ENCODE results near the gene ATXN7L1. TPM values are rescaled to one million over a fixed set of nuclear protein-coding genes. Genes with fewer than 3 reads are reported as not detected.

The ATXN7L1 gene
- total RNA-seq, 1 donor from 2014 or later = 16.0 TPM

DNA sequence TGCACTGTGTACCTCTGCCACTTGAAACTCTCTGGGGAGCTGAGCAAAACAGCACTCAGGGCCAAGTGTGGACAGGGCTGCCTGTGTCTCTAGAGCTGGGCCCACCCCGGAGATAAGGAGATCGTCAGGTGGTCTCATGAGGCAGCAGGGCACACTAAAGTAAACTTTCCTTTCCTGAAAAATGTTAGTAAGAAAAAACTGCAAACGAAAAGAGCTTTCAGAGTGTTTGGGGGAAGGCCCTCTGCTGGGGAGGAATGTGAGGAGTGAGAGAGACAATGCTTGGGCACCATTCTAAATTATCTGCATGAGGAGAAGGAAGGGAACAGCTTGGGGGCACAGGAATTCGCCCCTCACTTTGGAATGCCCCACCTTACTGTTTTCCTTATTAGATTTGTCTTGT is 127.7 kb downstream of the ATXN7L1 start:
- Mint-ChIP-seq H3K4me3 (no peak overlapping the region), H3K4me1 (ENCODE audit: unreplicated experiment) (peaks cover 5% of the 10 kb centered on the region)

DNA sequence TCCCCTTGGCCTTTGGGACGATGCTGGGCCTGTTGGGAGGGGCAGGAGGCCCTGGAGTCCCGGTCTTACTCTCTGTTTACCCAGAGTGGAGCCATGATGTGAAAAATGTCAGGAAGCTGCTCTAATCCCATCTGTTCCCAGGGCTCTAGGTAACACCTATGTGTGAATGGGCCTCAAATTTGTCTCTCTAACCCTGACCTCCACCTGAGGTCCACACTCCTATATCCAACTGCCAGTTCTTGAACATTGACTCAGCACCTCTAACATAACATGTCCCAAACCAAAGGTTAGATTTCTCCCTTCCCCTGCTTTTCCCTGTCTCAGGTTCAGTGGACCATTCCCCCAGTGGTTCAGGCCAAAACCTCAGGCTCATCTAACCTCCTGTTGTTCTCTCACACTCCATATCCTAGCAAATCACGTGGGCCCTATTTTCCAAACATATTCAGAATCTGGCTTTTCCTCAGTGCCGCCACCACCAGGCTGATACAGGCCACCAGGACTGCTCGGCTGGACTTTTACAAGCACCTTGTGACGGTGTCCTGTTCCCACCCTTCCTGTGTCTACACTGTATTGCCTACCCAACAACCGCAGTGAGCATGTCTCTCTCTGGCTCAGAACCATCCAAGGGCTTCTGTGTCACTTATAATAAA is 130.6 kb downstream of the ATXN7L1 start:
- Mint-ChIP-seq H3K4me1 (ENCODE audit: unreplicated experiment) (peaks cover 5% of the 10 kb centered on the region), H3K9me3 (no peaks in the 10 kb centered on the region), H3K27ac (no peak overlapping the region), H3K4me3 (no peak overlapping the region), H3K27me3 (no peaks in the 10 kb centered on the region), H3K36me3 (peaks cover 16% of the 10 kb centered on the region)
- TF ChIP-seq, protein P1, sequence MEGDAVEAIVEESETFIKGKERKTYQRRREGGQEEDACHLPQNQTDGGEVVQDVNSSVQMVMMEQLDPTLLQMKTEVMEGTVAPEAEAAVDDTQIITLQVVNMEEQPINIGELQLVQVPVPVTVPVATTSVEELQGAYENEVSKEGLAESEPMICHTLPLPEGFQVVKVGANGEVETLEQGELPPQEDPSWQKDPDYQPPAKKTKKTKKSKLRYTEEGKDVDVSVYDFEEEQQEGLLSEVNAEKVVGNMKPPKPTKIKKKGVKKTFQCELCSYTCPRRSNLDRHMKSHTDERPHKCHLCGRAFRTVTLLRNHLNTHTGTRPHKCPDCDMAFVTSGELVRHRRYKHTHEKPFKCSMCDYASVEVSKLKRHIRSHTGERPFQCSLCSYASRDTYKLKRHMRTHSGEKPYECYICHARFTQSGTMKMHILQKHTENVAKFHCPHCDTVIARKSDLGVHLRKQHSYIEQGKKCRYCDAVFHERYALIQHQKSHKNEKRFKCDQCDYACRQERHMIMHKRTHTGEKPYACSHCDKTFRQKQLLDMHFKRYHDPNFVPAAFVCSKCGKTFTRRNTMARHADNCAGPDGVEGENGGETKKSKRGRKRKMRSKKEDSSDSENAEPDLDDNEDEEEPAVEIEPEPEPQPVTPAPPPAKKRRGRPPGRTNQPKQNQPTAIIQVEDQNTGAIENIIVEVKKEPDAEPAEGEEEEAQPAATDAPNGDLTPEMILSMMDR (conservative IDR thresholded peaks at IDR 0.05) = no peak
- DNase-seq (ENCODE audit: extremely low spot score, unreplicated experiment) = no peak

More for the DNA sequence above, 127.7 kb downstream of the ATXN7L1 start:
- TF ChIP-seq, protein P1 (conservative IDR thresholded peaks at IDR 0.05) = no peak
- Mint-ChIP-seq H3K27me3 (no peaks in the 10 kb centered on the region), H3K36me3 (peaks cover 14% of the 10 kb centered on the region), H3K9me3 (no peaks in the 10 kb centered on the region), H3K27ac (no peak overlapping the region)
- DNase-seq (ENCODE audit: extremely low spot score, unreplicated experiment) = no peak

DNA sequence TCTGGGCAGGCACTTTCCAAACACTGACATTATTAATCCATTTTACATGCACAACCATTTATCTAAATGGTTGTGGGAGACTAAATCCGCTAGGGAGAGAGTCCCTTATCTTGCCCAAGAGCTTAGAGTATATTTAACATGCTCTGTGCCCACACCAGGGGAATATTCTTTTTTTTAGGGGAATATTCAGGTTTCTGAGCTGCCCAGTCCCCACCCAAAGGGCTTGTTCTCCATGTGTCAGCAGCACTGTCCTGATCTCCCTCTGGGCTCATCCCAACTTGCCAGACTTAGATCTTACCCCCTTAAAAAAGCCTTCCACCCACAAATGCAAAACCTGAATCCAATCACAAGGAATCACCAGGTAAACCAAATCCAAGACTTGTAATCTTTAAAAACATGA is 132.1 kb downstream of the ATXN7L1 start:
- Mint-ChIP-seq H3K9me3 (no peaks in the 10 kb centered on the region), H3K36me3 (peaks cover 13% of the 10 kb centered on the region), H3K27me3 (no peaks in the 10 kb centered on the region), H3K4me3 (no peak overlapping the region), H3K4me1 (ENCODE audit: unreplicated experiment) (peaks cover 5% of the 10 kb centered on the region), H3K27ac (no peak overlapping the region)
- no peak for DNase-seq (ENCODE audit: extremely low spot score, unreplicated experiment)
- TF ChIP-seq, protein P1 (conservative IDR thresholded peaks at IDR 0.05) = no peak

DNA sequence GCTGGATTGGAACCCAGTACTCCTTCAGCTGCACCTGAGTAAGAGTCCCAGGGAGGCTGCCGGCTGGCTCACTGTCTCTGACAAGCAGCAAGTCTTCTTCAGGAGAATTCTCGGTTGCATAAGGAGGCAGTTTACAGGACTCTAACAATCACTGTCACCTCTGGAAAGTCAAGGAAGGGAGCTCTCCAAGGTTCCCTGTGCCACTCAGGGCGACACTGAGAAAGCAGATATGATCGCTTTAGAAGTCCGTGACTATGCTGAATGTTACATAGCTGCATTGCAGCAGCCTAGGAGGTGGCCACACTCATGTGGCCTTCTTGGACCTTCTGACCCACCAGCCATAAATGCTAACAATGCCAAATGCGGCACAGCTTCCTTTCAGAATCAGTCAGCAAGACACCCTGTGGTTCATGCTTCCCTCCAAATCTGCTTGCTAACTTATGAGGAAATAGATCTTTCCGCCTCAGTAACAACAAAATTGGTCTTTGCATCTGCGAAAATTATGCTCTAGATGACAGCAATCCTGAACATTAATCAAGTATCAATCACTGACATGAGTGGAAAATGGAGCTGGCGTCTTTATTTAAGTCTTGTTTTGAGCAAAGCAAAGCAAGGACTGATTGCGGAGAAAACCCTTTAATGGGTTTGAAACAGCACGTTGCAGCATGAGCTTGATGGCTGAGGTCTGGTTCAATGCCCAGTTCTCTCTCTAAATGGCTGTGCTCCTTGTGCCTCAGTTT is 132.9 kb downstream of the ATXN7L1 start:
- no peak for DNase-seq (ENCODE audit: extremely low spot score, unreplicated experiment)
- H3K4me3 Mint-ChIP-seq = no peak overlapping the region
- no peaks in the 10 kb centered on the region for H3K4me1 Mint-ChIP-seq (ENCODE audit: unreplicated experiment)
- H3K9me3 Mint-ChIP-seq = no peaks in the 10 kb centered on the region
- TF ChIP-seq, protein P1 (conservative IDR thresholded peaks at IDR 0.05) = no peak
- peaks cover 8% of the 10 kb centered on the region for H3K36me3 Mint-ChIP-seq
- no peaks in the 10 kb centered on the region for H3K27me3 Mint-ChIP-seq
- no peak overlapping the region for H3K27ac Mint-ChIP-seq

DNA sequence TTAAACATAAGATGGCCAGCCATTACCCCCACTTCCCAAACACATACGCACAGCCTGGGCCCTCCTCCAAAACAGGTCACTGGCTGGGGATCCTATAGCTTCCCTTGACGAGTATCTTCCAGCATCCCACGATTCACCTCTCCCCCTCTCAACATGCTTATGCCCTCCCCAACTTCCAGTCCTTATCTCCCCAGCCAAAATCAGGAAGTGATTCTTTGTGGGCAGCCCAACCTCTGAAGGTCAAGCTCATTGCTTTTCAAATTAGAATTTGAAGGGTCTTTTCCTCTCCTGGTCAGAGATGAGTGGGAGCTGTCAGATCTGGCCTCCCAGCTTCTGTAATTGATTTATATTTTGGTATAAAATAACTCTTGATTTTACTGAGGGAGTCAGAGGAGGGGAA is 133.6 kb downstream of the ATXN7L1 start:
- H3K27ac Mint-ChIP-seq = no peak overlapping the region
- peaks cover 8% of the 10 kb centered on the region for H3K36me3 Mint-ChIP-seq
- H3K4me3 Mint-ChIP-seq = no peak overlapping the region
- TF ChIP-seq, protein P1 (conservative IDR thresholded peaks at IDR 0.05) = no peak
- DNase-seq (ENCODE audit: extremely low spot score, unreplicated experiment) = no peak
- H3K27me3 Mint-ChIP-seq = no peaks in the 10 kb centered on the region
- H3K9me3 Mint-ChIP-seq = no peaks in the 10 kb centered on the region
- no peaks in the 10 kb centered on the region for H3K4me1 Mint-ChIP-seq (ENCODE audit: unreplicated experiment)

Measured in type B pancreatic cell (in vitro differentiated cells).